HEK293 (cell line): ENCODE measurements around the gene TOMM7.

Experiments
- CTCF ChIA-PET: fragments of 350-600 bp; formaldehyde crosslinking; extraction: SDS; loops from one replicate; lab custom pipeline; 2021; ENCODE audit warnings: antibody characterized with exemption; lab: Yijun Ruan, JAX
- POLR2A ChIA-PET: fragments of 300-600 bp; formaldehyde crosslinking; extraction: SDS; loops from one replicate; lab custom pipeline; 2020; ENCODE audit warnings: antibody characterized with exemption, inconsistent platforms; lab: Yijun Ruan, JAX
- H3K27ac ChIP-seq: fragments of 200-500 bp; sonication (Bioruptor generic); 2 replicates; pipeline ENCODE4 v1.5.1; 2014; ENCODE audit warnings: low read depth, low read length, control low read depth, inconsistent platforms; ENCODE audit errors: extremely low read depth
- H3K36me3 ChIP-seq, 2 experiments: fragments of 200-500 bp in 1 of 2; sonication (Bioruptor generic) in 1 of 2; 1 replicate in 1 of 2; 2 replicates in 1 of 2; pipeline ENCODE4 v1.5.1; 2014 to 2017; ENCODE audit warnings: inconsistent platforms in 2 of 2, low read length in 2 of 2; ENCODE audit not compliant: control insufficient read depth in 2 of 2, insufficient read depth in 1 of 2
- H3K4me1 ChIP-seq: fragments of 200-500 bp; sonication (Bioruptor generic); 2 replicates; pipeline ENCODE4 v1.5.1; 2014; ENCODE audit warnings: mild to moderate bottlenecking, low read length, inconsistent platforms; ENCODE audit not compliant: control insufficient read depth, insufficient read depth
- H3K4me3 ChIP-seq: 2 replicates; pipeline ENCODE4 v1.5.1; 2011; ENCODE audit warnings: low read depth, mild to moderate bottlenecking, control low read depth, low read length, moderate library complexity
- H3K9me3 ChIP-seq: fragments of 200-500 bp; sonication (Bioruptor generic); 2 replicates; pipeline ENCODE4 v1.5.1; 2014; ENCODE audit warnings: low read depth, low read length, inconsistent platforms; ENCODE audit not compliant: control insufficient read depth, insufficient read depth
- BCL11B ChIP-seq: fragments of 450-650 bp; formaldehyde crosslinking; IDR thresholded peaks from 2 replicates; pipeline ENCODE4 v1.5.1; 2016; ENCODE audit warnings: low read depth, missing biosample characterization, missing genetic modification characterization
- GLIS2 ChIP-seq: fragments of 450-650 bp; formaldehyde crosslinking; IDR thresholded peaks from 2 replicates; pipeline ENCODE4 v1.5.1; 2016; ENCODE audit warnings: missing biosample characterization, missing genetic modification characterization
- IKZF3 ChIP-seq: fragments of 450-650 bp; IDR thresholded peaks from 2 replicates; pipeline ENCODE4 v1.5.0; 2018; ENCODE audit warnings: missing biosample characterization, mild to moderate bottlenecking, missing genetic modification characterization, moderate library complexity
- OSR2 ChIP-seq: fragments of 450-650 bp; formaldehyde crosslinking; IDR thresholded peaks from 2 replicates; pipeline ENCODE4 v1.5.1; 2016; ENCODE audit warnings: missing biosample characterization, missing genetic modification characterization
- SCRT1 ChIP-seq: fragments of 450-650 bp; formaldehyde crosslinking; IDR thresholded peaks from 2 replicates; pipeline ENCODE4 v1.5.1; 2016; ENCODE audit warnings: missing biosample characterization, missing genetic modification characterization, borderline replicate concordance
- ZIC2 ChIP-seq: fragments of 450-650 bp; formaldehyde crosslinking; IDR thresholded peaks from 2 replicates; pipeline ENCODE4 v1.5.1; 2016; ENCODE audit warnings: missing biosample characterization, missing genetic modification characterization
- ZNF169 ChIP-seq: fragments of 450-650 bp; formaldehyde crosslinking; IDR thresholded peaks from 2 replicates; pipeline ENCODE4 v1.5.1; 2016; ENCODE audit warnings: missing biosample characterization, missing genetic modification characterization
- ZNF174 ChIP-seq: fragments of 450-650 bp; formaldehyde crosslinking; IDR thresholded peaks from 2 replicates; pipeline ENCODE4 v1.5.0; 2017; ENCODE audit warnings: missing biosample characterization, mild to moderate bottlenecking, missing genetic modification characterization
- ZNF24 ChIP-seq: fragments of 450-650 bp; formaldehyde crosslinking; IDR thresholded peaks from 2 replicates; pipeline ENCODE4 v1.5.1; 2016; ENCODE audit warnings: missing biosample characterization, missing genetic modification characterization
- ZNF391 ChIP-seq: fragments of 450-650 bp; formaldehyde crosslinking; IDR thresholded peaks from 2 replicates; pipeline ENCODE4 v1.5.1; 2016; ENCODE audit warnings: low read depth, missing biosample characterization, missing genetic modification characterization, borderline replicate concordance
- ZNF600 ChIP-seq: fragments of 450-650 bp; formaldehyde crosslinking; IDR thresholded peaks from 2 replicates; pipeline ENCODE4 v1.5.1; 2016; ENCODE audit warnings: missing biosample characterization, missing genetic modification characterization
- ZNF610 ChIP-seq: fragments of 450-650 bp; formaldehyde crosslinking; IDR thresholded peaks from 2 replicates; pipeline ENCODE4 v1.5.1; 2016; ENCODE audit warnings: missing biosample characterization, missing genetic modification characterization, borderline replicate concordance
- ZNF629 ChIP-seq: fragments of 450-650 bp; formaldehyde crosslinking; IDR thresholded peaks from 2 replicates; pipeline ENCODE4 v1.5.1; 2017; ENCODE audit warnings: missing biosample characterization, missing genetic modification characterization
- ZNF664 ChIP-seq: fragments of 450-650 bp; formaldehyde crosslinking; IDR thresholded peaks from 2 replicates; pipeline ENCODE4 v1.5.1; 2016; ENCODE audit warnings: missing biosample characterization, missing genetic modification characterization
- ZNF747 ChIP-seq: fragments of 450-650 bp; formaldehyde crosslinking; IDR thresholded peaks from 2 replicates; pipeline ENCODE4 v1.5.1; 2016; ENCODE audit warnings: missing biosample characterization, missing genetic modification characterization
- TF ChIP-seq, protein P1 (sequence below): fragments of 450-650 bp; formaldehyde crosslinking; IDR thresholded peaks from 2 replicates; pipeline ENCODE4 v1.5.1; 2016; ENCODE audit warnings: missing biosample characterization, missing genetic modification characterization
- TF ChIP-seq, protein P2 (sequence below): fragments of 450-650 bp; formaldehyde crosslinking; conservative IDR thresholded peaks from 2 replicates; pipeline ENCODE4 v1.5.1; 2016; ENCODE audit warnings: low read depth, missing biosample characterization, missing genetic modification characterization
- TF ChIP-seq, protein P3 (sequence below): fragments of 450-650 bp; formaldehyde crosslinking; IDR thresholded peaks from 2 replicates; pipeline ENCODE4 v1.5.1; 2016; ENCODE audit warnings: missing biosample characterization, missing genetic modification characterization, low read depth
- TF ChIP-seq, protein P4 (sequence below): fragments of 450-650 bp; formaldehyde crosslinking; IDR thresholded peaks from 2 replicates; pipeline ENCODE4 v1.5.1; 2017; ENCODE audit warnings: missing biosample characterization, missing genetic modification characterization
- TF ChIP-seq, protein P5 (sequence below): fragments of 450-650 bp; formaldehyde crosslinking; IDR thresholded peaks from 2 replicates; pipeline ENCODE4 v1.5.1; 2016; ENCODE audit warnings: missing biosample characterization, missing genetic modification characterization
- TF ChIP-seq, protein P6 (sequence below): fragments of 450-650 bp; formaldehyde crosslinking; IDR thresholded peaks from 2 replicates; pipeline ENCODE4 v1.5.1; 2016; ENCODE audit warnings: missing biosample characterization, missing genetic modification characterization

The TOMM7 gene

DNA sequence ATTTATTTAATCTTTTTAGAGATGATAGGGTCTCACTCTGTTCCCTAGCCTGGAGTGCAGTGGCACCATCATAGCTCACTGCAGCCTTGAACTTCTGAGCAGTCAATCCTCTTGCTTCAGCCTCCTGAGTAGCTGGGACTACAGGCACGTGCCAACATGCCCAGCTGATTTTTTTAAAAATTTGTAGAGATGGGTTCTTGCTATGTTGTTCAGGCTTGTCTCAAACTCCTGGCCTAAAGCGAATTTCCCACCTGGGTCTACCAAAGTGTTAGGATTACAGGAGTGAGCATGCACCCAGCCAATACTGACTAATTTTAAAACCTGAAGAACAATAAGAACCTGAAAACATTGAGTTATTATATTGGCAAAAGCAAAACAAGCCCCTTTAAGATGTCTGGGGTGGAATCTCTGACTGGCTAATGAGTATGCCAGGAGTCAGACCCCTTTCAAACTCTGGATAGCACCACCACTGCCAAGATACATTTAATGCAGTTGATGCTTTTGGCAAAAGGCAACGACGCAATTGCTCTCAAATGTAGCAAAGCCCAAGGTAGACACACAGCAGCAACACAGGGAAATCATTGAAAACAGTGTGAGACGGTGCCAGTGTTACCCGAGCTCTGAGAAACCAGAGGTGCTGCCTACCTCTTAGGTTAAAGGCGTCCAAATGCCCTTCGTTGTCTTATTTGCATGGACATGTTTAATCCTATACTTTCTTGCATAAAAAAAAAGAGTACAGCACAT, 40.7 kb upstream of the TOMM7 start (continued):
- TF ChIP-seq, protein P1, sequence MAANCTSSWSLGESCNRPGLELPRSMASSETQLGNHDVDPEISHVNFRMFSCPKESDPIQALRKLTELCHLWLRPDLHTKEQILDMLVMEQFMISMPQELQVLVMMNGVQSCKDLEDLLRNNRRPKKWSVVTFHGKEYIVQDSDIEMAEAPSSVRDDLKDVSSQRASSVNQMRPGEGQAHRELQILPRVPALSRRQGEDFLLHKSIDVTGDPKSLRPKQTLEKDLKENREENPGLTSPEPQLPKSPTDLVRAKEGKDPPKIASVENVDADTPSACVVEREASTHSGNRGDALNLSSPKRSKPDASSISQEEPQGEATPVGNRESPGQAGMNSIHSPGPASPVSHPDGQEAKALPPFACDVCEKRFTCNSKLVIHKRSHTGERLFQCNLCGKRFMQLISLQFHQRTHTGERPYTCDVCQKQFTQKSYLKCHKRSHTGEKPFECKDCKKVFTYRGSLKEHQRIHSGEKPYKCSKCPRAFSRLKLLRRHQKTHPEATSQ (tag by site-specific recombination) = no peak
- TF ChIP-seq ZNF747 (tag by site-specific recombination) (no peak), ZIC2 (tag by site-specific recombination) (no peak), ZNF600 (tag by site-specific recombination) (no peak), ZNF391 (tag by site-specific recombination) (no peak), ZNF174 (tag by site-specific recombination) (no peak)
- TF ChIP-seq, protein P2, sequence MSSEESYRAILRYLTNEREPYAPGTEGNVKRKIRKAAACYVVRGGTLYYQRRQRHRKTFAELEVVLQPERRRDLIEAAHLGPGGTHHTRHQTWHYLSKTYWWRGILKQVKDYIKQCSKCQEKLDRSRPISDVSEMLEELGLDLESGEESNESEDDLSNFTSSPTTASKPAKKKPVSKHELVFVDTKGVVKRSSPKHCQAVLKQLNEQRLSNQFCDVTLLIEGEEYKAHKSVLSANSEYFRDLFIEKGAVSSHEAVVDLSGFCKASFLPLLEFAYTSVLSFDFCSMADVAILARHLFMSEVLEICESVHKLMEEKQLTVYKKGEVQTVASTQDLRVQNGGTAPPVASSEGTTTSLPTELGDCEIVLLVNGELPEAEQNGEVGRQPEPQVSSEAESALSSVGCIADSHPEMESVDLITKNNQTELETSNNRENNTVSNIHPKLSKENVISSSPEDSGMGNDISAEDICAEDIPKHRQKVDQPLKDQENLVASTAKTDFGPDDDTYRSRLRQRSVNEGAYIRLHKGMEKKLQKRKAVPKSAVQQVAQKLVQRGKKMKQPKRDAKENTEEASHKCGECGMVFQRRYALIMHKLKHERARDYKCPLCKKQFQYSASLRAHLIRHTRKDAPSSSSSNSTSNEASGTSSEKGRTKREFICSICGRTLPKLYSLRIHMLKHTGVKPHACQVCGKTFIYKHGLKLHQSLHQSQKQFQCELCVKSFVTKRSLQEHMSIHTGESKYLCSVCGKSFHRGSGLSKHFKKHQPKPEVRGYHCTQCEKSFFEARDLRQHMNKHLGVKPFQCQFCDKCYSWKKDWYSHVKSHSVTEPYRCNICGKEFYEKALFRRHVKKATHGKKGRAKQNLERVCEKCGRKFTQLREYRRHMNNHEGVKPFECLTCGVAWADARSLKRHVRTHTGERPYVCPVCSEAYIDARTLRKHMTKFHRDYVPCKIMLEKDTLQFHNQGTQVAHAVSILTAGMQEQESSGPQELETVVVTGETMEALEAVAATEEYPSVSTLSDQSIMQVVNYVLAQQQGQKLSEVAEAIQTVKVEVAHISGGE (tag by site-specific recombination) = no peak

DNA sequence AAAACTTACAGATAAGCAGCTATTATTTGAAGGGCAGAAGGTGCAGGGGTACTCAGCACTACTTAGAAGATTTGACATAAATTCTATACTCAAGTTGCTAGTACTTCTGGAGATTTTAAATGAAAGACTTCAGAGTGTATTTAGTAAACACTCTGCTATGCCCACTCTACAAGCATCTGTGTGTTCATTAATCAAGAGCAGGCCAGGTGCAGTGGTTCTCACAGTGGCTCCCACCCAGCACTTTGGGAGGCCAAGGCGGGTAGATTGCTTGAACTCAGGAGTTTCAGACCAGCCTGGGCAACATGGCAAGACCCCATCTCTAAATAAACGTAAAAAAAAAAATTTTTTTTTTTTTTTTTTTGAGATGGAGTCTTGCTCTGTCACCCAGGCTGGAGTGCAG, 38.9 kb upstream of the TOMM7 start:
- Histone ChIP-seq H3K36me3 (peaks cover 8 to 42% of the 10 kb centered on the region in 2 experiments; a peak in 2 of 3 replicates), H3K4me3 (no peak overlapping the region), H3K9me3 (no peaks in the 10 kb centered on the region), H3K4me1 (no peaks in the 10 kb centered on the region), H3K27ac (no peak overlapping the region)
- CTCF ChIA-PET = interaction anchor here (1.2 to 1.6 kb wide), 3 partner anchors 129 to 300 kb away, joined by 3 to 11 read pairs (median 4); no protein-coding TSS in a partner anchor
- POLR2A ChIA-PET = no interaction called here
- TF ChIP-seq ZNF610 (tag by site-specific recombination) (no peak), ZNF169 (tag by site-specific recombination) (no peak), ZNF174 (tag by site-specific recombination) (no peak), GLIS2 (tag by site-specific recombination) (no peak), ZNF629 (tag by site-specific recombination) (no peak), ZNF664 (no peak), ZNF24 (no peak), OSR2 (tag by site-specific recombination) (no peak), IKZF3 (tag by site-specific recombination) (no peak), SCRT1 (no peak), BCL11B (no peak)
- TF ChIP-seq, protein P3, sequence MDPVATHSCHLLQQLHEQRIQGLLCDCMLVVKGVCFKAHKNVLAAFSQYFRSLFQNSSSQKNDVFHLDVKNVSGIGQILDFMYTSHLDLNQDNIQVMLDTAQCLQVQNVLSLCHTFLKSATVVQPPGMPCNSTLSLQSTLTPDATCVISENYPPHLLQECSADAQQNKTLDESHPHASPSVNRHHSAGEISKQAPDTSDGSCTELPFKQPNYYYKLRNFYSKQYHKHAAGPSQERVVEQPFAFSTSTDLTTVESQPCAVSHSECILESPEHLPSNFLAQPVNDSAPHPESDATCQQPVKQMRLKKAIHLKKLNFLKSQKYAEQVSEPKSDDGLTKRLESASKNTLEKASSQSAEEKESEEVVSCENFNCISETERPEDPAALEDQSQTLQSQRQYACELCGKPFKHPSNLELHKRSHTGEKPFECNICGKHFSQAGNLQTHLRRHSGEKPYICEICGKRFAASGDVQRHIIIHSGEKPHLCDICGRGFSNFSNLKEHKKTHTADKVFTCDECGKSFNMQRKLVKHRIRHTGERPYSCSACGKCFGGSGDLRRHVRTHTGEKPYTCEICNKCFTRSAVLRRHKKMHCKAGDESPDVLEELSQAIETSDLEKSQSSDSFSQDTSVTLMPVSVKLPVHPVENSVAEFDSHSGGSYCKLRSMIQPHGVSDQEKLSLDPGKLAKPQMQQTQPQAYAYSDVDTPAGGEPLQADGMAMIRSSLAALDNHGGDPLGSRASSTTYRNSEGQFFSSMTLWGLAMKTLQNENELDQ (tag by site-specific recombination) = no peak
- TF ChIP-seq, protein P4, sequence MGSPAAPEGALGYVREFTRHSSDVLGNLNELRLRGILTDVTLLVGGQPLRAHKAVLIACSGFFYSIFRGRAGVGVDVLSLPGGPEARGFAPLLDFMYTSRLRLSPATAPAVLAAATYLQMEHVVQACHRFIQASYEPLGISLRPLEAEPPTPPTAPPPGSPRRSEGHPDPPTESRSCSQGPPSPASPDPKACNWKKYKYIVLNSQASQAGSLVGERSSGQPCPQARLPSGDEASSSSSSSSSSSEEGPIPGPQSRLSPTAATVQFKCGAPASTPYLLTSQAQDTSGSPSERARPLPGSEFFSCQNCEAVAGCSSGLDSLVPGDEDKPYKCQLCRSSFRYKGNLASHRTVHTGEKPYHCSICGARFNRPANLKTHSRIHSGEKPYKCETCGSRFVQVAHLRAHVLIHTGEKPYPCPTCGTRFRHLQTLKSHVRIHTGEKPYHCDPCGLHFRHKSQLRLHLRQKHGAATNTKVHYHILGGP (tag by site-specific recombination) = no peak
- TF ChIP-seq, protein P5, sequence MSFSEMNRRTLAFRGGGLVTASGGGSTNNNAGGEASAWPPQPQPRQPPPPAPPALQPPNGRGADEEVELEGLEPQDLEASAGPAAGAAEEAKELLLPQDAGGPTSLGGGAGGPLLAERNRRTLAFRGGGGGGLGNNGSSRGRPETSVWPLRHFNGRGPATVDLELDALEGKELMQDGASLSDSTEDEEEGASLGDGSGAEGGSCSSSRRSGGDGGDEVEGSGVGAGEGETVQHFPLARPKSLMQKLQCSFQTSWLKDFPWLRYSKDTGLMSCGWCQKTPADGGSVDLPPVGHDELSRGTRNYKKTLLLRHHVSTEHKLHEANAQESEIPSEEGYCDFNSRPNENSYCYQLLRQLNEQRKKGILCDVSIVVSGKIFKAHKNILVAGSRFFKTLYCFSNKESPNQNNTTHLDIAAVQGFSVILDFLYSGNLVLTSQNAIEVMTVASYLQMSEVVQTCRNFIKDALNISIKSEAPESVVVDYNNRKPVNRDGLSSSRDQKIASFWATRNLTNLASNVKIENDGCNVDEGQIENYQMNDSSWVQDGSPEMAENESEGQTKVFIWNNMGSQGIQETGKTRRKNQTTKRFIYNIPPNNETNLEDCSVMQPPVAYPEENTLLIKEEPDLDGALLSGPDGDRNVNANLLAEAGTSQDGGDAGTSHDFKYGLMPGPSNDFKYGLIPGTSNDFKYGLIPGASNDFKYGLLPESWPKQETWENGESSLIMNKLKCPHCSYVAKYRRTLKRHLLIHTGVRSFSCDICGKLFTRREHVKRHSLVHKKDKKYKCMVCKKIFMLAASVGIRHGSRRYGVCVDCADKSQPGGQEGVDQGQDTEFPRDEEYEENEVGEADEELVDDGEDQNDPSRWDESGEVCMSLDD = no peak
- TF ChIP-seq, protein P6, sequence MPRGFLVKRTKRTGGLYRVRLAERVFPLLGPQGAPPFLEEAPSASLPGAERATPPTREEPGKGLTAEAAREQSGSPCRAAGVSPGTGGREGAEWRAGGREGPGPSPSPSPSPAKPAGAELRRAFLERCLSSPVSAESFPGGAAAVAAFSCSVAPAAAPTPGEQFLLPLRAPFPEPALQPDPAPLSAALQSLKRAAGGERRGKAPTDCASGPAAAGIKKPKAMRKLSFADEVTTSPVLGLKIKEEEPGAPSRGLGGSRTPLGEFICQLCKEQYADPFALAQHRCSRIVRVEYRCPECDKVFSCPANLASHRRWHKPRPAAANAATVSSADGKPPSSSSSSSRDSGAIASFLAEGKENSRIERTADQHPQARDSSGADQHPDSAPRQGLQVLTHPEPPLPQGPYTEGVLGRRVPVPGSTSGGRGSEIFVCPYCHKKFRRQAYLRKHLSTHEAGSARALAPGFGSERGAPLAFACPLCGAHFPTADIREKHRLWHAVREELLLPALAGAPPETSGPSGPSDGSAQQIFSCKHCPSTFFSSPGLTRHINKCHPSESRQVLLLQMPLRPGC (tag by site-specific recombination) = no peak
